Neural progenitor cell (in vitro differentiated cells): ENCODE measurements around the gene KPNA4. TPM values are rescaled to one million over a fixed set of nuclear protein-coding genes. Genes with fewer than 3 reads are reported as not detected.

Experiments used
- DNase-seq: peaks from one replicate; pipeline ENCODE4 v3.0.0-alpha.2; 2016; ENCODE audit warnings: low spot score
- H2AFZ ChIP-seq: fragments of 200-600 bp; sonication (generic); replicated peaks from 2 replicates; pipeline ENCODE4 v1.6.1; 2016; ENCODE audit warnings: antibody characterized with exemption
- H3F3A ChIP-seq: fragments of 200-600 bp; sonication (generic); 2 replicates; pipeline ENCODE4 v1.6.1; 2016; ENCODE audit warnings: antibody characterized with exemption, low read depth
- H3K27ac ChIP-seq: fragments of 200-600 bp; sonication (generic); 2 replicates; pipeline ENCODE4 v1.5.1; 2016; ENCODE audit warnings: mild to moderate bottlenecking
- H3K27me3 ChIP-seq: fragments of 200-600 bp; sonication (generic); 2 replicates; pipeline ENCODE4 v1.6.1; 2016; ENCODE audit warnings: mild to moderate bottlenecking, moderate library complexity
- H3K36me3 ChIP-seq: fragments of 200-600 bp; sonication (generic); 2 replicates; pipeline ENCODE4 v1.5.1; 2016
- H3K4me1 ChIP-seq: fragments of 200-600 bp; sonication (generic); 2 replicates; pipeline ENCODE4 v1.6.1; 2016; ENCODE audit warnings: mixed run types
- H3K4me2 ChIP-seq: fragments of 200-600 bp; sonication (generic); 2 replicates; pipeline ENCODE4 v1.6.1; 2016
- H3K4me3 ChIP-seq: fragments of 200-600 bp; sonication (generic); 2 replicates; pipeline ENCODE4 v1.5.1; 2016
- H3K79me2 ChIP-seq: fragments of 200-600 bp; sonication (generic); 2 replicates; pipeline ENCODE4 v1.6.1; 2016; ENCODE audit warnings: low read depth
- H3K9ac ChIP-seq: fragments of 200-600 bp; sonication (generic); 2 replicates; pipeline ENCODE4 v1.6.1; 2016
- H3K9me3 ChIP-seq: fragments of 200-600 bp; sonication (generic); 2 replicates; pipeline ENCODE4 v1.5.1; 2016; ENCODE audit warnings: low read depth
- H4K20me1 ChIP-seq: fragments of 200-600 bp; sonication (generic); 2 replicates; pipeline ENCODE4 v1.6.1; 2016; ENCODE audit warnings: low read depth
- H3K27ac Mint-ChIP-seq: 3 replicates; pipeline ENCODE4 v1.8.0; 2021; ENCODE audit warnings: mixed read lengths
- H3K27me3 Mint-ChIP-seq: 2 replicates; pipeline ENCODE4 v1.8.0; 2022; ENCODE audit warnings: low read depth, mild to moderate bottlenecking, inconsistent platforms, moderate library complexity, mixed read lengths; ENCODE audit not compliant: insufficient read depth
- H3K36me3 Mint-ChIP-seq: 3 replicates; pipeline ENCODE4 v1.8.0; 2021; ENCODE audit warnings: mixed read lengths
- H3K4me1 Mint-ChIP-seq: 3 replicates; pipeline ENCODE4 v1.8.0; 2021; ENCODE audit warnings: mixed read lengths
- H3K4me3 Mint-ChIP-seq: 3 replicates; pipeline ENCODE4 v1.8.0; 2021; ENCODE audit warnings: mild to moderate bottlenecking, moderate library complexity, mixed read lengths
- H3K9me3 Mint-ChIP-seq: 3 replicates; pipeline ENCODE4 v1.8.0; 2020; ENCODE audit warnings: mixed read lengths
- CTCF ChIP-seq: fragments of 200-600 bp; sonication (generic); IDR thresholded peaks from 2 replicates; pipeline ENCODE4 v1.5.1; 2017; ENCODE audit warnings: antibody characterized with exemption, mild to moderate bottlenecking
- EZH2 ChIP-seq: fragments of 200-600 bp; sonication (generic); IDR thresholded peaks from 2 replicates; pipeline ENCODE4 v1.6.1; 2017; ENCODE audit warnings: antibody characterized with exemption, mild to moderate bottlenecking, moderate library complexity
- EZH2phosphoT487 ChIP-seq: fragments of 200-600 bp; sonication (generic); IDR thresholded peaks from 2 replicates; pipeline ENCODE4 v1.6.1; 2017; ENCODE audit warnings: antibody characterized with exemption
- total RNA-seq: library from RNA; depleted of rRNA; stranded (reverse); fragments of >200 nt; gene quantifications from 2 replicates; pipeline ENCODE4 v1.2.3, GENCODE V29; 2015; ENCODE audit warnings: low replicate concordance

KPNA4 gene
- total RNA-seq, 1 donor from 2014 or later = 56.6 TPM

GRCh38 chr3:160602259-160602658 lies 36.9 kb upstream of the KPNA4 start:
- H4K20me1 ChIP-seq = no peaks in the 10 kb centered on the region
- H2AFZ ChIP-seq = no peak overlapping the region
- H3K4me2 ChIP-seq = no peak overlapping the region
- H3K9ac ChIP-seq = no peak overlapping the region
- Mint-ChIP-seq H3K36me3 (no peaks in the 10 kb centered on the region), H3K4me3 (no peak overlapping the region), H3K27me3 (peaks cover 3% of the 10 kb centered on the region), H3K9me3 (no peaks in the 10 kb centered on the region), H3K4me1 (no peaks in the 10 kb centered on the region), H3K27ac (no peak overlapping the region)
- H3K27me3 ChIP-seq = no peaks in the 10 kb centered on the region
- no peaks in the 10 kb centered on the region for H3K9me3 ChIP-seq
- no peak for DNase-seq
- no peak overlapping the region for H3K27ac ChIP-seq
- H3K4me1 ChIP-seq = no peaks in the 10 kb centered on the region
- no peak for TF ChIP-seq EZH2
- no peak for TF ChIP-seq CTCF
- no peak for TF ChIP-seq EZH2phosphoT487
- no peaks in the 10 kb centered on the region for H3F3A ChIP-seq
- no peaks in the 10 kb centered on the region for H3K36me3 ChIP-seq
- no peak overlapping the region for H3K4me3 ChIP-seq
- H3K79me2 ChIP-seq = no peaks in the 10 kb centered on the region

GRCh38 chr3:160601288-160601687 lies 35.9 kb upstream of the KPNA4 start:
- DNase-seq = no peak
- H3F3A ChIP-seq = no peaks in the 10 kb centered on the region
- Mint-ChIP-seq H3K27me3 (peaks cover 3% of the 10 kb centered on the region), H3K27ac (no peak overlapping the region), H3K4me3 (no peak overlapping the region), H3K9me3 (no peaks in the 10 kb centered on the region), H3K36me3 (no peaks in the 10 kb centered on the region), H3K4me1 (no peaks in the 10 kb centered on the region)
- no peaks in the 10 kb centered on the region for H4K20me1 ChIP-seq
- H3K9me3 ChIP-seq = no peaks in the 10 kb centered on the region
- TF ChIP-seq EZH2phosphoT487 (no peak), EZH2 (no peak), CTCF (no peak)
- H3K36me3 ChIP-seq = no peaks in the 10 kb centered on the region
- no peak overlapping the region for H3K4me3 ChIP-seq
- no peak overlapping the region for H2AFZ ChIP-seq
- H3K4me1 ChIP-seq = no peaks in the 10 kb centered on the region
- no peaks in the 10 kb centered on the region for H3K79me2 ChIP-seq
- no peaks in the 10 kb centered on the region for H3K27me3 ChIP-seq
- no peak overlapping the region for H3K4me2 ChIP-seq
- H3K27ac ChIP-seq = no peak overlapping the region
- H3K9ac ChIP-seq = no peak overlapping the region

DNA sequence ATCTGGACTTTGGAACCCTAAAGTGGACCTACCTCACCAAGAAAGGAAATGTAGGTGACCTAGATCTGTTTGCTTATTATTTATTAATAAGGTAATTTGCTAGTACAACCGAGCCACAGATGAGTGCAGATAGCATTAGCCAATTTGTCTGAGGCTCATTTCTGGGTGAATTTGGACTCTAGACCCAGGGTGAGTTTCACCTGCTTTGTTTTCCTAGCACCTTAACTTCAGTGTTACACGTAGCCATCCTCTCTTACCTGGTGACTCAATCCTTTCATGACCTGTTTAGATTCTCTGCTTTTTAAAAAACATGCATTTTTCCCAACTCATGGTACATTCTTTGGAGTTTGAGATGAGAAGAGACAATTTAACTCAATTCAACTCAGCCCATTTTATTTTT lies 33.5 kb upstream of the KPNA4 start:
- Histone ChIP-seq H2AFZ (no peak overlapping the region), H3K27me3 (no peaks in the 10 kb centered on the region), H3K9ac (no peak overlapping the region), H3K36me3 (no peaks in the 10 kb centered on the region), H3K4me3 (no peak overlapping the region), H3K27ac (no peak overlapping the region), H3K79me2 (no peaks in the 10 kb centered on the region), H4K20me1 (no peaks in the 10 kb centered on the region), H3F3A (no peaks in the 10 kb centered on the region), H3K4me2 (no peak overlapping the region), H3K9me3 (no peaks in the 10 kb centered on the region), H3K4me1 (no peaks in the 10 kb centered on the region)
- Mint-ChIP-seq H3K36me3 (no peaks in the 10 kb centered on the region), H3K4me3 (no peak overlapping the region), H3K27ac (no peak overlapping the region), H3K9me3 (no peaks in the 10 kb centered on the region), H3K4me1 (no peaks in the 10 kb centered on the region), H3K27me3 (peaks cover 3% of the 10 kb centered on the region)
- DNase-seq = no peak
- TF ChIP-seq EZH2phosphoT487 (no peak), EZH2 (no peak), CTCF (no peak)

- H3K9me3 Mint-ChIP-seq = peaks cover 4% of the 10 kb centered on the region
- Histone ChIP-seq H3K27ac (no peak overlapping the region), H3K36me3 (no peaks in the 10 kb centered on the region), H3K4me2 (no peak overlapping the region), H3K9ac (no peak overlapping the region), H3K4me3 (no peak overlapping the region), H4K20me1 (no peaks in the 10 kb centered on the region), H3K27me3 (no peaks in the 10 kb centered on the region), H3K4me1 (no peaks in the 10 kb centered on the region), H3K79me2 (no peaks in the 10 kb centered on the region), H3K9me3 (no peaks in the 10 kb centered on the region), H2AFZ (no peak overlapping the region), H3F3A (no peaks in the 10 kb centered on the region)
- TF ChIP-seq EZH2phosphoT487 (no peak), EZH2 (no peak), CTCF (no peak)
- H3K27me3 Mint-ChIP-seq = peaks cover 2% of the 10 kb centered on the region
- no peak overlapping the region for H3K4me3 Mint-ChIP-seq
- no peaks in the 10 kb centered on the region for H3K36me3 Mint-ChIP-seq
- no peak for DNase-seq
- H3K27ac Mint-ChIP-seq = no peak overlapping the region
- H3K4me1 Mint-ChIP-seq = no peaks in the 10 kb centered on the region
Observed at GRCh38 chr3:160588023-160588422, 22.7 kb upstream of the KPNA4 start.
